Tibial nerve (tissue), 4 donors: Measurements from ENCODE around the gene FOXK1.
"Not testable (repeated sequence)": the region's sequence is repeated elsewhere in the genome, so short reads cannot be mapped to it uniquely, and the experiment has no call there.

Experiments
- CTCF ChIP-seq, 5 experiments: fragments of 200-600 bp in 3 of 5; fragments of 450-650 bp in 2 of 5; sonication (generic) in 3 of 5; IDR thresholded peaks; one replicate each; pipeline ENCODE4 v1.5.1; 2016 to 2019; ENCODE audit warnings: antibody characterized with exemption in 5 of 5, mild to moderate bottlenecking in 3 of 5, moderate library complexity in 2 of 5
- EP300 ChIP-seq, 2 donors: sonication (generic); formaldehyde crosslinking; IDR thresholded peaks; one replicate each; pipeline ENCODE4 v1.6.1; 2017; ENCODE audit warnings: antibody characterized with exemption in 2 of 2, mild to moderate bottlenecking in 1 of 2
- POLR2A ChIP-seq, 2 donors: fragments of 450-650 bp; IDR thresholded peaks; one replicate each; pipeline ENCODE4 v1.6.1; 2017; ENCODE audit warnings: antibody characterized with exemption in 2 of 2, mild to moderate bottlenecking in 2 of 2, moderate library complexity in 2 of 2

- TF ChIP-seq CTCF, POLR2A, EP300 (IDR thresholded peaks at IDR 0.05): not testable (repeated sequence)
Observed at GRCh38 chr7:4794171-4794570, 112.1 kb downstream of the FOXK1 start.
